Lung (tissue), 12 donors: ENCODE data around the gene OTOA. TPM values are rescaled to one million over a fixed set of nuclear protein-coding genes. Genes with fewer than 3 reads are reported as not detected.

Source experiments
- ATAC-seq: fragments of 200-7000 bp; cut with Tn5 transposase; one replicate; pipeline ENCODE4 v1.9.1; 2020; ENCODE audit warnings: moderate number of reproducible peaks; ENCODE audit not compliant: insufficient read depth, low FRiP score
- DNase-seq, 3 donors: peaks; one replicate each; pipeline ENCODE4 v3.0.0-alpha.2; 2013 to 2017
- H3K27ac ChIP-seq, 2 donors: one replicate each; pipeline ENCODE4 v1.5.1; 2013; ENCODE audit warnings: mild to moderate bottlenecking in 2 of 2, moderate library complexity in 2 of 2, control low read depth in 1 of 2, inconsistent platforms in 1 of 2, low read depth in 1 of 2, low read length in 1 of 2
- H3K27me3 ChIP-seq, 3 donors: one replicate each; pipeline ENCODE4 v1.5.1; 2013; ENCODE audit warnings: low read length in 2 of 3; ENCODE audit not compliant: control insufficient read depth in 3 of 3, insufficient read depth in 3 of 3
- H3K36me3 ChIP-seq, 4 donors: one replicate each; pipeline ENCODE4 v1.5.1; 2013; ENCODE audit warnings: low read length in 4 of 4, mild to moderate bottlenecking in 1 of 4, moderate library complexity in 1 of 4; ENCODE audit not compliant: control insufficient read depth in 4 of 4, insufficient read depth in 4 of 4
- H3K4me1 ChIP-seq, 5 donors: one replicate each; pipeline ENCODE4 v1.5.1; 2013; ENCODE audit warnings: low read length in 5 of 5, mild to moderate bottlenecking in 2 of 5, moderate library complexity in 1 of 5; ENCODE audit not compliant: control insufficient read depth in 5 of 5, insufficient read depth in 5 of 5
- H3K4me3 ChIP-seq: one replicate; pipeline ENCODE4 v1.5.1; 2013; ENCODE audit warnings: mild to moderate bottlenecking, control low read depth, moderate library complexity
- H3K9ac ChIP-seq, 2 donors: one replicate each; pipeline ENCODE4 v1.5.1; 2013; ENCODE audit warnings: low read length in 2 of 2, control low read depth in 1 of 2; ENCODE audit not compliant: insufficient read depth in 1 of 2
- H3K9me3 ChIP-seq, 4 donors: one replicate each; pipeline ENCODE4 v1.5.1; 2013; ENCODE audit warnings: low read length in 3 of 4, mild to moderate bottlenecking in 1 of 4, moderate library complexity in 1 of 4; ENCODE audit not compliant: control insufficient read depth in 4 of 4, insufficient read depth in 3 of 4
- WGBS, 2 donors: extraction: QIAGEN DNeasy Blood & Tissue Kit; methylation state at CpG; one replicate each; pipeline ENCODE4 v1.1.7; 2013; 5-methylcytosine and 5-hydroxymethylcytosine counted together
- polyA plus RNA-seq, 2 donors: library from polyadenylated mRNA; stranded (reverse); fragments of 200-250 nt; gene quantifications; one replicate each; pipeline ENCODE4 v1.2.1, GENCODE V29; 2013
- total RNA-seq, 2 donors: library from RNA; depleted of rRNA in 1 of 2; stranded (reverse); fragments of >200 nt in 1 of 2; gene quantifications; one replicate each; pipeline ENCODE4 v1.2.1, GENCODE V29; 2014 to 2021
- TF ChIP-seq, protein P1 (sequence below): IDR thresholded peaks from 2 replicates; pipeline ENCODE4 v1.5.1; 2012; ENCODE audit warnings: mild to moderate bottlenecking; ENCODE audit errors: control extremely low read depth, extremely low read depth
- donor health status: control.
- donor health status: control.
- donor health status: Bipolar disorder and iron deficiency.
- donor health status: healthy.
- donor health status: DM: yes; HTN: yes; CAD: no.

Gene OTOA
- total and polyA plus RNA-seq, 4 donors, result 0.18 to 1.3 (median 0.59) TPM

DNA sequence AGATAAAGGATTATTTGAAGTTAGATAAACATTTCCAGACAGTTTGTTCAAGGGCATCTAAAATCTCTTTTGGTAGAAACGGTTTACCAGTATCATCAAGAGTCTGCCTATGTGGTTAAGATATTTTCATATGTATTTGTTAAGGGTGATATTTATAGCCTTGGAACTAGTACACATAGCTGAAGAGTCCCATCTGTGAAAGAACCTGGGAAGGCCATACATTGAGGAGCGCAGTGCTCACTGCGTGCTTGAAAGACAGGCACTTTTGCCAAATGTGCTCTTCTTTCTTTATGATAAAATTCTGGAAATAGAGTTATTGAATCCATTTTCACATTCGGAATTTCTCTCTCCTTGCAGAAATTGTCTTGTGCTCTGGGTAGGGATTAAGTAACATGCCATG is 19.1 kb upstream of the OTOA start:
- 90 to 95% methylated on average over 4 of the region's 4 CpGs for WGBS, 2 donors
- ATAC-seq (no peak), DNase-seq (no peak)
- Histone ChIP-seq H3K9me3 (no peaks in the 10 kb centered on the region), H3K36me3 (peaks cover 0 to 5% (median 3%) of the 10 kb centered on the region in 4 donors), H3K4me3 (no peak overlapping the region), H3K27ac (no peak overlapping the region), H3K27me3 (no peaks in the 10 kb centered on the region), H3K4me1 (peaks cover 3 to 29% (median 8%) of the 10 kb centered on the region in 5 donors), H3K9ac (no peak overlapping the region)
- TF ChIP-seq, protein P1, sequence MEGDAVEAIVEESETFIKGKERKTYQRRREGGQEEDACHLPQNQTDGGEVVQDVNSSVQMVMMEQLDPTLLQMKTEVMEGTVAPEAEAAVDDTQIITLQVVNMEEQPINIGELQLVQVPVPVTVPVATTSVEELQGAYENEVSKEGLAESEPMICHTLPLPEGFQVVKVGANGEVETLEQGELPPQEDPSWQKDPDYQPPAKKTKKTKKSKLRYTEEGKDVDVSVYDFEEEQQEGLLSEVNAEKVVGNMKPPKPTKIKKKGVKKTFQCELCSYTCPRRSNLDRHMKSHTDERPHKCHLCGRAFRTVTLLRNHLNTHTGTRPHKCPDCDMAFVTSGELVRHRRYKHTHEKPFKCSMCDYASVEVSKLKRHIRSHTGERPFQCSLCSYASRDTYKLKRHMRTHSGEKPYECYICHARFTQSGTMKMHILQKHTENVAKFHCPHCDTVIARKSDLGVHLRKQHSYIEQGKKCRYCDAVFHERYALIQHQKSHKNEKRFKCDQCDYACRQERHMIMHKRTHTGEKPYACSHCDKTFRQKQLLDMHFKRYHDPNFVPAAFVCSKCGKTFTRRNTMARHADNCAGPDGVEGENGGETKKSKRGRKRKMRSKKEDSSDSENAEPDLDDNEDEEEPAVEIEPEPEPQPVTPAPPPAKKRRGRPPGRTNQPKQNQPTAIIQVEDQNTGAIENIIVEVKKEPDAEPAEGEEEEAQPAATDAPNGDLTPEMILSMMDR, result no peak

DNA sequence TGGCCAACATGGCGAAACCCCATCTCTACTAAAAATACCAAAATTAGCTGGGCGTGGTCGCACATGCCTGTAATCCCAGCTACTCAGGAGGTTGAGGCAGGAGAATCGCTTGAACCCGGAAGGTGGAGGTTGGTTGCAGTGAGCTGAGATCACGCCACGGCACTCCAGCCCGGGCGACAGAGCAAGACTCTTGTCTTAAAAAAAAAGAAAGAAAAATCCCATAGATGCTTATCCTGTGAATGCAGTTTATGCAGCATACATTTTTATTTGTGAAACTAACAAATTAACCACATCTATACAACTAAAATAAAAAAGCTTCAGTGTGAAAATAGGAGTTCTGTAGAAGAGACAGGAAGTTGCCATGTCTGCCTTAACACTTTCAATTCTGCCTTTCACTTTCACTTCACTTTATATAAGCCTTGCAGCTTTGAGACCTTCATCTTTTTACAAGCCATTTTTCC is 18.5 kb upstream of the OTOA start:
- DNase-seq, result peak in 2 of 3 donors; percentile 30 to 33

DNA sequence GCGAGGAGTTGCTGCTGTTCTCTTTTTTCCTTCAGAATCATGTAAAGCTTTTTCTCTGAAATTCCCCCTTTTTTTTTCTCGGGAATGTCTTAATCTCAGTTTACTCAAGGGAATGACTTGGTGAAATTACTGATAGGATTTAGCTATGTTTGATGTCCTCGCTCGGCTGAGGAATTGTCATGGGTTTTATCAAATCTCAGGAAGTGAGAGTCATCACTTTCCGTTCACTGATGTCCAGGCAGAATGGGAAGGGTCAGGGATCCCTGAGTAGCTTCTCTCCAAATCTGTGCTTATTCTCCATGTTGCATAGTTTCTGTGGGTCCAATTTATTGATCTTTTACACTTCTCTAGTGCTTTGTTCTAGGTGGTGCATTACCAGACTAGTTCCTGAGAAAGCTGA is 17.7 kb upstream of the OTOA start:
- 57 to 60% methylated on average over 5 of the region's 5 CpGs for WGBS, 2 donors
- DNase-seq (no peak), ATAC-seq (no peak)
- Histone ChIP-seq H3K9me3 (no peaks in the 10 kb centered on the region), H3K4me1 (peaks cover 0 to 26% (median 8%) of the 10 kb centered on the region in 5 donors), H3K27me3 (no peaks in the 10 kb centered on the region), H3K9ac (no peak overlapping the region), H3K4me3 (no peak overlapping the region), H3K36me3 (peaks cover 0 to 5% (median 3%) of the 10 kb centered on the region in 4 donors), H3K27ac (peak overlapping the region in 1 of 2 donors; percentile 51)
- TF ChIP-seq, protein P1, result no peak

More for the DNA sequence above, 18.5 kb upstream of the OTOA start:
- Histone ChIP-seq H3K9me3 (no peaks in the 10 kb centered on the region), H3K27me3 (no peaks in the 10 kb centered on the region), H3K27ac (no peak overlapping the region), H3K9ac (no peak overlapping the region), H3K4me3 (no peak overlapping the region), H3K4me1 (peaks cover 3 to 29% (median 8%) of the 10 kb centered on the region in 5 donors), H3K36me3 (peaks cover 0 to 5% (median 3%) of the 10 kb centered on the region in 4 donors)
- 67 to 72% methylated on average over 9 of the region's 9 CpGs for WGBS, 2 donors
- no peak for ATAC-seq
- TF ChIP-seq, protein P1, result no peak
